K562 (cell line): ENCODE measurements around the gene VGLL4. TPM values are rescaled to one million over a fixed set of nuclear protein-coding genes. Genes with fewer than 3 reads are reported as not detected.

Experiments
- ATAC-seq: fragments of 200-7000 bp; cut with Tn5 transposase; 3 replicates; pipeline ENCODE4 v1.9.1; 2020; ENCODE audit warnings: moderate library complexity
- BruUV-seq: library from RNA; stranded (reverse); fragments of 400-500 nt; replicated peaks from 2 replicates; lab custom pipeline; 2021; lab: Mats Ljungman, UMichigan
- CTCF ChIA-PET: fragments of 300-600 bp; formaldehyde crosslinking; extraction: SDS; loops from one replicate; lab custom pipeline; 2021; ENCODE audit warnings: low intra/inter-chr PET ratio; lab: Yijun Ruan, JAX
- POLR2A ChIA-PET: fragments of 300-600, 350-650 bp; sonication (Branson Sonifier 250); formaldehyde crosslinking; extraction: SDS; loops from one replicate; lab custom pipeline; 2021; ENCODE audit warnings: antibody characterized with exemption, inconsistent platforms; lab: Yijun Ruan, JAX
- DNase-seq, 4 experiments: peaks; one replicate each; pipeline versions ENCODE4 v3.0.0 to v3.0.0-alpha.2; 2011 to 2018; ENCODE audit warnings: low spot score in 3 of 4, mixed read lengths in 3 of 4; ENCODE audit errors: extremely low read depth in 1 of 4
- FAIRE-seq: peaks from 2 replicates; lab custom pipeline; 2011; peaks lifted over from hg19 to GRCh38; lab: Jason Lieb, UNC
- H2AFZ ChIP-seq: 2 replicates; pipeline ENCODE4 v1.6.0; 2011; ENCODE audit warnings: low read depth, low read length, control low read depth, inconsistent platforms
- H3K27ac ChIP-seq: fragments of 200-600 bp; 3 replicates; pipeline ENCODE4 v1.8.0; 2011; ENCODE audit warnings: low read depth, mild to moderate bottlenecking, control low read depth, inconsistent platforms, low read length, moderate library complexity, mixed read lengths; ENCODE audit errors: extremely low read depth
- H3K27me3 ChIP-seq, 2 experiments: fragments of 300-600 bp in 1 of 2; 2 replicates in 1 of 2; 3 replicates in 1 of 2; pipeline versions ENCODE4 v1.6.0 to v1.8.0; 2011; ENCODE audit warnings: inconsistent platforms in 2 of 2, low read length in 2 of 2, mild to moderate bottlenecking in 1 of 2, mixed read lengths in 1 of 2, moderate library complexity in 1 of 2; ENCODE audit not compliant: control insufficient read depth in 2 of 2, insufficient read depth in 2 of 2
- H3K36me3 ChIP-seq: fragments of 300-600 bp; 3 replicates; pipeline ENCODE4 v1.8.0; 2011; ENCODE audit warnings: mild to moderate bottlenecking, low read length, inconsistent platforms; ENCODE audit not compliant: control insufficient read depth, insufficient read depth
- H3K4me1 ChIP-seq, 2 experiments: fragments of 200-600 bp in 1 of 2; replicated peaks in 1 of 2; 2 replicates in 1 of 2; 3 replicates in 1 of 2; pipeline versions ENCODE4 v1.5.1 to v1.8.0; 2011; ENCODE audit warnings: inconsistent platforms in 2 of 2, low read length in 2 of 2, mild to moderate bottlenecking in 1 of 2, mixed read lengths in 1 of 2, moderate library complexity in 1 of 2; ENCODE audit not compliant: control insufficient read depth in 2 of 2, insufficient read depth in 2 of 2
- H3K4me2 ChIP-seq: 2 replicates; pipeline ENCODE4 v1.6.1; 2011; ENCODE audit warnings: low read length, control low read depth, inconsistent platforms, mixed read lengths; ENCODE audit not compliant: insufficient read depth
- H3K4me3 ChIP-seq: fragments of 200-600 bp; sonication (generic), shearing (Covaris generic); 2 replicates; pipeline ENCODE4 v1.5.1; 2016; ENCODE audit warnings: control low read depth, inconsistent platforms
- H3K79me2 ChIP-seq: fragments of 200-600 bp; 3 replicates; pipeline ENCODE4 v1.8.0; 2011; ENCODE audit warnings: low read length, inconsistent platforms; ENCODE audit not compliant: control insufficient read depth, insufficient read depth
- H3K9ac ChIP-seq, 2 experiments: 2 replicates each; pipeline versions ENCODE4 v1.6.0 to v1.6.1; 2011; ENCODE audit warnings: low read depth in 2 of 2, low read length in 2 of 2, control low read depth in 1 of 2, inconsistent platforms in 1 of 2, mild to moderate bottlenecking in 1 of 2, mixed read lengths in 1 of 2; ENCODE audit not compliant: insufficient read depth in 1 of 2
- H3K9me1 ChIP-seq: one replicate; pipeline ENCODE4 v1.6.0; 2011; ENCODE audit warnings: inconsistent platforms, mild to moderate bottlenecking, low read length, moderate library complexity; ENCODE audit not compliant: control insufficient read depth, insufficient read depth
- H3K9me3 ChIP-seq: replicated peaks from 2 replicates; pipeline ENCODE4 v1.5.1; 2011; ENCODE audit warnings: low read depth, low read length, inconsistent platforms; ENCODE audit not compliant: control insufficient read depth, insufficient read depth
- H4K20me1 ChIP-seq: replicated peaks from 2 replicates; pipeline ENCODE4 v1.6.1; 2011; ENCODE audit warnings: low read length, inconsistent platforms, mixed read lengths; ENCODE audit not compliant: control insufficient read depth, insufficient read depth
- FOXA3 ChIP-seq, 2 experiments: fragments of 450-650 bp in 1 of 2; sonication (generic) in 1 of 2; formaldehyde crosslinking; IDR thresholded peaks in 1 of 2; conservative IDR thresholded peaks in 1 of 2; 2 replicates each; pipeline versions ENCODE4 v1.4.0 to v1.8.0; 2020 to 2022; ENCODE audit warnings: mild to moderate bottlenecking in 2 of 2, missing genetic modification reagents in 1 of 2
- POLR2AphosphoS2 ChIP-seq: IDR thresholded peaks from 2 replicates; pipeline ENCODE4 v1.6.1; 2012; ENCODE audit warnings: low read length, improper control_type of control experiment
- WGBS: fragments of 100-300 bp; shearing (Covaris generic); methylation state at CpG from one replicate; pipeline ENCODE4 v1.1.6; 2016; ENCODE audit warnings: low coverage, mixed read lengths; ENCODE audit not compliant: insufficient coverage; ENCODE audit errors: missing lambda C conversion rate; 5-methylcytosine and 5-hydroxymethylcytosine counted together
- in situ Hi-C: fragments of 300-500 bp; cut with MboI; formaldehyde crosslinking; loops from 4 replicates; pipeline ENCODE4 v1.15.0; 2018; ENCODE audit warnings: inconsistent platforms, mixed read lengths
- intact Hi-C: fragments of 100-400 bp; cut with micrococcal nuclease; formaldehyde crosslinking; loops from 2 replicates; pipeline ENCODE4 v1.14.2; 2022
- polyA plus RNA-seq, 8 experiments: library from polyadenylated mRNA; depleted of rRNA in 4 of 8; stranded (reverse) in 5 of 8; unstranded in 3 of 8; fragments of >200 nt; fragmentation: Nextera tagmentation in 2 of 8; fragmentation: Illumina TruSeq in 1 of 8; extraction: Ambion mirVana in 2 of 8; extraction: Trizol in 1 of 8; gene quantifications; 2 replicates each; pipeline versions ENCODE4 v1.2.1 to v1.2.3, GENCODE V29; 2011 to 2014; ENCODE audit warnings: inconsistent platforms in 1 of 8, missing spikeins in 1 of 8
- total RNA-seq, 7 experiments: library from RNA; depleted of rRNA in 6 of 7; stranded (reverse); fragments of >200 nt in 6 of 7; fragmentation: Illumina TruSeq in 2 of 7; extraction: Trizol in 2 of 7; gene quantifications; 2 replicates each; pipeline versions ENCODE4 v1.2.1 to v1.2.3, GENCODE V29; 2011 to 2021; ENCODE audit warnings: low replicate concordance in 1 of 7
- TF ChIP-seq, protein P1 (sequence below): fragments of 450-650 bp; formaldehyde crosslinking; IDR thresholded peaks from 2 replicates; pipeline ENCODE4 v1.4.0; 2022; ENCODE audit warnings: missing genetic modification characterization

Gene VGLL4
- total and polyA plus RNA-seq, 9 of the 15 experiments (the other 6 are each of a cell fraction or from before 2014, with no cell fraction given), result 0.27 to 10.9 (median 8.6) TPM

GRCh38 chr3:11635680-11636393, 7.9 kb downstream of the VGLL4 start:
- H3K4me2 ChIP-seq, result no peak overlapping the region
- no peak overlapping the region for H3K4me3 ChIP-seq
- 0 out of 5 replicates have a peak, but pooled peaks cover 0 to 10% of the 10 kb centered on the region in 2 experiments for H3K27me3 ChIP-seq
- in situ Hi-C loops (no loop called here), intact Hi-C loops (no loop called here)
- peaks cover 66% of the 10 kb centered on the region for H3K79me2 ChIP-seq
- H3K9ac ChIP-seq, result no peak overlapping the region
- no peak overlapping the region for H2AFZ ChIP-seq
- H3K9me3 ChIP-seq, result no peaks in the 10 kb centered on the region
- no peak overlapping the region for H3K27ac ChIP-seq
- DNase-seq (no peak), ATAC-seq (no peak), FAIRE-seq (no peak)
- no peaks in the 10 kb centered on the region for H3K36me3 ChIP-seq
- POLR2A ChIA-PET, result interaction anchor here (0.6 to 1.6 kb wide), 3 partner anchors 10 to 85 kb away, joined by 3 to 4 read pairs (median 3); no protein-coding TSS in a partner anchor
- WGBS, result 13% methylated on average over 7 of the region's 7 CpGs
- H4K20me1 ChIP-seq, result peaks cover 11% of the 10 kb centered on the region
- peaks cover 3 to 36% of the 10 kb centered on the region in 2 experiments; a peak in 4 of 5 replicates for H3K4me1 ChIP-seq
- H3K9me1 ChIP-seq, result no peaks in the 10 kb centered on the region
- CTCF ChIA-PET, result no interaction called here
- TF ChIP-seq, protein P1, sequence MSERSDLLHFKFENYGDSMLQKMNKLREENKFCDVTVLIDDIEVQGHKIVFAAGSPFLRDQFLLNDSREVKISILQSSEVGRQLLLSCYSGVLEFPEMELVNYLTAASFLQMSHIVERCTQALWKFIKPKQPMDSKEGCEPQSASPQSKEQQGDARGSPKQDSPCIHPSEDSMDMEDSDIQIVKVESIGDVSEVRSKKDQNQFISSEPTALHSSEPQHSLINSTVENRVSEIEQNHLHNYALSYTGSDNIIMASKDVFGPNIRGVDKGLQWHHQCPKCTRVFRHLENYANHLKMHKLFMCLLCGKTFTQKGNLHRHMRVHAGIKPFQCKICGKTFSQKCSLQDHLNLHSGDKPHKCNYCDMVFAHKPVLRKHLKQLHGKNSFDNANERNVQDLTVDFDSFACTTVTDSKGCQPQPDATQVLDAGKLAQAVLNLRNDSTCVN, result no peak
- TF ChIP-seq FOXA3 (CRISPR knock-in tag; conservative IDR thresholded peaks at IDR 0.05 in 1 of 2, IDR thresholded peaks at IDR 0.05 in 1 of 2) (peak in 1 of 2 experiments; percentile 36; a peak in 1 of 4 replicates), POLR2AphosphoS2 (no peak)
- no TSS peak for BruUV-seq
